ENCODE data around the gene PTPRG.

The PTPRG gene

DNA sequence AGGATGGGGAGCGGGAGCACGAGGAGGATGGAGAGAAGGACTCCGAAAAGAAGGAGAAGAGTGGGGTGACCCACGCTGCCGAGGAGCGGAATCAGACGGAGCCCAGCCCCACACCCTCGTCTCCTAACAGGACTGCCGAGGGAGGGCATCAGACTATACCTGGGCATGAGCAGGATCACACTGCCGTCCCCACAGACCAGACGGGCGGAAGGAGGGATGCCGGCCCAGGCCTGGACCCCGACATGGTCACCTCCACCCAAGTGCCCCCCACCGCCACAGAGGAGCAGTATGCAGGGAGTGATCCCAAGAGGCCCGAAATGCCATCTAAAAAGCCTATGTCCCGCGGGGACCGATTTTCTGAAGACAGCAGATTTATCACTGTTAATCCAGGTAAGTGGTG, 642.2 kb downstream of the PTPRG start:
- TF ChIP-seq CTCF (conservative IDR thresholded peaks at IDR 0.05; ENCODE audit: control insufficient read depth, insufficient read depth, low read depth, low read length), result no peak
- H3K4me3 ChIP-seq (ENCODE audit: control insufficient read depth, low read depth, low read length), result no peak overlapping the region

DNA sequence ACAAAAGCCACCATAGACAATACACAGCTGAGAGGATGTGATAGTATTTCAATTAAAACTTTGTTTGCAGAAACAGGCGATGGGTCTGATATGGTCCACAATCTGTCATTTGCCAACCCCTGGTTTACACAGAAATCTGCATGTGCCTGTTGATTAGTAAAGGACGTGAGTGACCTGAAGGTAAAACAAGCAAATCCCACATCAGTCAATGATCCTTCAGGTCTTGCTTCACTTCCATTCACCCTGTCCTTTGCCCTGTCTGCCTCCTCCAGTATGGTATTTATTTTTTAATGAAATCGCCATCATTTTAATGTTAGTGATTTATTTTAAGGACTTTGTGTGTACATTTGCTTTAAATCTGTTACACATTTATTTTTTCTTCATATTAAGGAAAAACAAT, 645.8 kb downstream of the PTPRG start:
- H3K4me3 ChIP-seq (ENCODE audit: control insufficient read depth, low read depth, low read length), result no peak overlapping the region
- TF ChIP-seq CTCF (conservative IDR thresholded peaks at IDR 0.05; ENCODE audit: control insufficient read depth, insufficient read depth, low read depth, low read length), result no peak
- no peak for DNase-seq (ENCODE audit: low read depth)

More for the DNA sequence above, 642.2 kb downstream of the PTPRG start:
- DNase-seq (ENCODE audit: low read depth), result no peak

- no peak for DNase-seq (ENCODE audit: low read depth)
- no peak for TF ChIP-seq CTCF (conservative IDR thresholded peaks at IDR 0.05; ENCODE audit: control insufficient read depth, insufficient read depth, low read depth, low read length)
- no peak overlapping the region for H3K4me3 ChIP-seq (ENCODE audit: control insufficient read depth, low read depth, low read length)
Measured at GRCh38 chr3:62208385-62208784, 647.0 kb downstream of the PTPRG start.

DNA sequence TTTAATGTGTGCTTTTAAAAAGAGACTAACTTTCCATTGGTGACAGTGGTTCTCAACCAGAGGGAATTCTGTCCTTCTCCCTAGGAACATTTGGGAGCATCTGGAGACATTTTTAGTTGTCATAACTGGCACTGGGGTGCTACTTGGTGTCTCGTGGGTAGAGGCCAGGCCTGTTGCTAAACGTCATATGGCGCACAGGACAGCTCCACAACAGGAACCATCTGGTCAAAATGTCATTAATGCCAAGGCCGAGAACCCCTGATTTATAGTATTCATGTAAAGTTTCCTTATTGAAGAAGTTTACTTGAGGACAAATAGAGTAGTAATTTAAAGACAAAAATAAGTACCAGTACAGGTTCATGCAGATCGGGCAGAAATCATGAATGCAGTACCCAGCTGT, 647.7 kb downstream of the PTPRG start:
- H3K4me3 ChIP-seq (ENCODE audit: control insufficient read depth, low read depth, low read length), result no peak overlapping the region
- TF ChIP-seq CTCF (conservative IDR thresholded peaks at IDR 0.05; ENCODE audit: control insufficient read depth, insufficient read depth, low read depth, low read length), result no peak

DNA sequence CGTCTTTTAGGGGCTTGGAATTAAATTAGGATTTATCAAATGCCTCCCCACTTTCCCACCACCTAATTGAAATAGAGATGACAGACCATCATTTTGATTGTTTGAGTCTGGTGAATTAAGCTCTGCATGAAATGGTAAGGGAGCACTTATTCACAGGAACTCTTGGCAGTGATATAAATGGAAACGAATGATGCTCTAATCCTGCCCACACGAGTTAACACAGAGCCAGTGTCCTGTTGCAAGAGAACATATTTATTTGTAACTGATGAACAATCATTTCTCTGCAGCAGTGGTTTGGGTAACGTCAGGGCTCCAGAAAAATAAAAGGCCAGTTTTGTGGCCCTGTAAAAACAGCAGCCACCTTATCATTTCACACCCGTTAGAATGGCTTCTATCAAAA, 648.6 kb downstream of the PTPRG start:
- DNase-seq (ENCODE audit: low read depth), result peak; percentile 46
- no peak overlapping the region for H3K4me3 ChIP-seq (ENCODE audit: control insufficient read depth, low read depth, low read length)
- no peak for TF ChIP-seq CTCF (conservative IDR thresholded peaks at IDR 0.05; ENCODE audit: control insufficient read depth, insufficient read depth, low read depth, low read length)

More for the DNA sequence above, 647.7 kb downstream of the PTPRG start:
- no peak for DNase-seq (ENCODE audit: low read depth)

DNA sequence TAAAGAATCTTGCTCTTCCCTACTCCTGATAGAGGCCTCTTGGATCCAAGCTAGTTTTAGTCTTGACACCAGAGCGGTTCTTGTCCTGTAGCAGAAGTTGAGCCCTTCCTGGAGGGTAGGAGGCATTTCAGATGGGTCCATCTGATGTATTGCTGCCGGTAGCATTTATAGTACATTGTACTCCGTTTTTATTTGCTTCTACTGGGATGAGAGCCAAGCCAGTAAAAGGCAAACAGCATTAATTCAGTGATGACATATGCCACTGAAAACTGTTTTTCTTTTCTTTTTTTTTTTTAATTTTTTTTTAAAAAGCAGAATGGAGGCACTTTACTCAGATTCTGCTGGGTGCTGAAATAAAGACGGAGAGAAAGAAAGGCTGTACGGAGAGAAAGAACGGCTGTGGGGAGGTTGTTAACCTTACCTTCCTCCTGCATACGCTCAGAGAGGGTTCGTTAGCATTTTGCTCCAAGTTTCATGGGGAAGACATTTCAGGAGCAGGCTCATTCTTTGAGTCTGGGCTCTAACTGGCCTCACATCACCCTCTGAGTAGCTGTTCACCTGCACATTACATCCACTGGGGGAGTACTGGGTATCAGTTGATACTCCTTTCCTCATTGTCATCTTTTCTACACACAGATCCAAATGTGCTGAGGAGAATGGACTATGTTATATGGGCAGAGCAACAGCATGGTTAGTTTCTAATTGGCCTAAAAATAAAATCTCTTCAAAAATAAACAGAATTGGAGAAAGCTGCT, 650.5 kb downstream of the PTPRG start:
- peak; percentile 8 for TF ChIP-seq CTCF (conservative IDR thresholded peaks at IDR 0.05; ENCODE audit: control insufficient read depth, insufficient read depth, low read depth, low read length)

More for the DNA sequence above, 650.5 kb downstream of the PTPRG start:
- DNase-seq (ENCODE audit: low read depth), result no peak
- H3K4me3 ChIP-seq (ENCODE audit: control insufficient read depth, low read depth, low read length), result no peak overlapping the region
